Fibroblast of skin of left biceps (primary cell): ENCODE measurements around the gene HOXB8.

Experiments
- DNase-seq, 2 experiments: peaks; one replicate each; pipeline ENCODE4 v3.0.0-alpha.2; 2013; ENCODE audit warnings: low read depth in 2 of 2

The HOXB8 gene

DNA sequence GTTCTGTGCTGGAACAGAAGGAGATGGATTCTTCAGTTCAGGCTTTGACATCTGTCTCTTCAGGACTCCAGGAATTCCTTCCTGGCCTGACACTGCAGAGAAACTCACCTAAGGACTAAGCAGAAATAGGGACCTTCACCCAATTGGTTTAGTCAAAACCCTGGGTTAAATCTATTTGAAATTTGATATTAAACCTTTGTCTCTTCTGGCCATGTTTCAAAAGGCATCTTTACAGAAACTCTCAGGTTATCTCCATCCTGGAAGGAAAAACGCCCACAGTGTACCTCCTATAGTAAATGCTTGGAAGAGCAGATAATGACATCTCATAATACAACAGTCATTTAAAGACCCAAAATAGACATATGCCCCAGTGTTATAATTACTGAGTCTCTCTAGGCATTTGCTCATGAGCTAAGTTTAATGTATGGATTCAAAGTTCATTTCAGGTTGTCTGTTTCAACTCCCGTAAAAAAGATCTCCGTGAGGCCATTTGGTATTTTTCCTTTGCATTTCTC is 31.3 kb downstream of the HOXB8 start:
- no peak for DNase-seq

DNA sequence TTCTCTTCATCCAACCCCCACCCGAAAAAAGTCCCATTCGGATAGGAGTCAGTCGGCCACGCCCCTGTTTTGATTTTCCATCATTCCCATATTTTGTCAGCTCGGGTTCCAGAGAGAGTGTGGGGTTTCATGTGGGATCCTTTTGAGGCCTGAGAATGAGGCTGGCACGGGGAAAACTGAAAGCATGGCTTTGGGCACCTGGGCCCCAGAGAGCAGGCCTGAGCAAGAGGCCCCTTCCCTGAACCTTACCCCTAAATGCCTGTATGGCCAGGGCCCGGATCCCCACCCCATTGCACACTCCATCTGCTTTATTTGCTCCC is 32.4 kb downstream of the HOXB8 start:
- DNase-seq: no peak

DNA sequence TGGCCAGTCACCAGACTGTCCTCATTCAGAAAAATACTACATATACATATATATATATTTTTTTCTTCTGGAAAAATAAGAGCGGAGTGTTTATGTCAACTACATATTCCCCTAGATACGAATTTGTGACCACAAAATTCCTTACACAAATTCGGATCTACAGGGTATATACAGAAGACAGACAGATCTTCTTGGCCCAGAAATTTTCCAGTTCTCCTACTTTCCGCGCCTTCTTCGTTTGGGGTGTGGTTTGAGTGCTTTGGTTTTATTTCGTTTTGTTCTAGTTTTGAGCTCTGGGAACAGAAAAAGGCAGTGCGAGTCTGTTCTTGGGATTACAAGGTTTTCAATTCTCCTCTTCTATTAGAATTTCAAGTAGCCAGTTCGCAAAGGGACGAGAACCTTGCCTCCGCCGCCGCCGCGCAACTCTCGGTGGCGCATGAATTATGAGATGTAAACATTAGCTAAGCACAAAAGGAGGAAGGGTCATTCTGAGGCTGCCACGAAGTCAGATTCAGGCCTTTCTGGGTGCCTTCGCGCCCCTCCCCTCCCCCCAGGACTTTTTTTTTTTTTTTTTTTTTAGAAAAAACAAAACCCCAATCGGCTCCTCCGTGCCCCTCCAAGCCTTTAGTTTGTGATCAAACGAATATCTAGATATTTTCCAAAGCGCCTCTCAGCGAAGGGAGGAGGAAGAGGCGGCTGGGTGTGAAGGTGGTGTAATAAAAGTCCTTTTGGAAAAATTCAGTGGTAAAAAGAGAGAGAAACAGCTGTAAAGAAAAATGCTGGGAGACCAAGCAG is 35.1 kb downstream of the HOXB8 start:
- DNase-seq: no peak

DNA sequence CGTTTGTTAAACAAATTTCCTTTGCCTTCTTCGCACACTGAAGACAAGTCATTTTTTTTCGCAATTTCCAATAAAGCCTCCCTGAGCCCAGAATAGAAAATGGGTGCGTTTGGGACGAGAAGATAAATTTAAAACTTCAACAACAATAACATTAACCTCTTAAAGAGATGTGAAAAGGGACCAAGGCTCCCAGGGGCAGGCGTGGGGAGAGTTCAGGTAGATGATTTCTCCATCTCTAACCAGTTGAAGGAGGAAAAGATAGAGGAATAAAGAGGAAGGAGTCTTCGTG is 35.7 kb downstream of the HOXB8 start:
- no peak for DNase-seq

DNA sequence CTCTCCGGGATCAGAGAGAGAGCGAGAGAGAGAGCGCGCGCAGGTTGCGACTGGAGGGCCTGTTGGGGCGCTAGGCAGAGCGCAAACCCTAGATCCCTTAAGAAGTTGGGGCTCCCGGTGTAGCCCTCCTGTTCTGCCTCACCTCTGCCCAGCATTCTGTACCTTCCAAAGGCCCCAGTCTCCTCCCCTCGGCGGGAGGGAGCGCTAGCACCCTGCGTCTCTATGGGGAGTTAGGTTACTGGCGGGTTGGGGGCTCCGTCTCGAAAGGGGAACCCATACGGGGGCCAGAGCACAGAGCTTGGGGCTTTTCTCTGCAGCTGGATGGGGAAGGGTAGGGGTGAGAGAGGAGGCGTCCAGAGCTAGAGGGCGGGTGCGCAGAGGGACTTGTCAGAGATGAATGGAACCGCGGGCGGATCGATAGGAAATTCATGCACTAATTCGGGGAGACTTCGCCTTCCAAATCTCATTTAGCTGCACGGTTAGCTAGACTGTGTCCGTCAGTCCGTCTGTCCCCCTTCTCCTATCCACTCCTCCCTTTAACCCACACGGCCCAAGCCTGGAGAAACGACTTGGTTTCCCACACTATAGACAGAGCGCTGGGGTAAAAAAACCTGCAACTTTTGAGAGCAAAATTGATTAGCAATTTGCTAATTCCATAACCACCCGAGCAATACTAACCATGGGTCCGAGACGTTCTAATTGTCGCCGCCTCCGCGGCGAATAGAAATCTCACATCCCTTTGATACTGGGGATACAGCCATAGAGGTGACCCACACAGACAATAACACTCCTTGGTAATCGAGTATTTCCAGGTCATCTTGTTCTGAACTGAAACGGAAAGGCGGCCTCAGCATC is 36.2 kb downstream of the HOXB8 start:
- no peak for DNase-seq

DNA sequence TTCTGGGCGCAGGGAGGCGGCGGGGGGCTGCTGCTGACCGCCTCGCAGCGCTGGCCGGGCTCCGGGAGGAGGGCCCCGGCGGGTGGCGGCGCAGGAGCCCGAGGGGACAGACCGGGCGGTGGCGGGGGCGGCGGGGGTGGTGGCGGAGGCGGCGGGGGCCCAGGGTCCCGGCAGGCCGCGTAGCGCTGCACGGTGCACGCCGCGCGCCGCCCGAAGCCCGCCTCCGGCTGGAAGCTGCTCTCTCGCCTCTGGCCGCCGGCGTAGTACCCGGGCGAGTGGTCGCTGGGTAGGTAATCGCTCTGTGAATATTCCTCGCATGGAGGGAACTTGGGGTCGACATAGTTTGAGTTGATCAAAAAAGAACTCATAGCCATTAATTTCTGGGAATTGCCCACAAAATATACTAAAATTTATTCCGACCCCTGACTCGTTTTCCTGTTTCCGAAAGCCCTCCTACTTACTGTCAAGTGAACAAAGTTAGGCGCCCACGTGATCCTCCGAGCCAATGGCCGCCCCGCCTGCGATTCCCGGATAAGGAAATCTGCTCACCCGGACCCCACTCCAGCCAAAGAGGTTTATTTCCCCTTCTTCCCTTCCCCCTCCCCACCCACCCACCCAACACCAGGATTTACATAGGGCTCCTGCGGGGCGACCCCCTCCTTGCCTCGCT is 37.0 kb downstream of the HOXB8 start, which contains the start of gene HOXB4:
TSS of gene HOXB4 (minus strand) at position 405 of the 670 bp plus-strand sequence. CDS start at position 374, 31 bp downstream.
- DNase-seq: no peak

DNA sequence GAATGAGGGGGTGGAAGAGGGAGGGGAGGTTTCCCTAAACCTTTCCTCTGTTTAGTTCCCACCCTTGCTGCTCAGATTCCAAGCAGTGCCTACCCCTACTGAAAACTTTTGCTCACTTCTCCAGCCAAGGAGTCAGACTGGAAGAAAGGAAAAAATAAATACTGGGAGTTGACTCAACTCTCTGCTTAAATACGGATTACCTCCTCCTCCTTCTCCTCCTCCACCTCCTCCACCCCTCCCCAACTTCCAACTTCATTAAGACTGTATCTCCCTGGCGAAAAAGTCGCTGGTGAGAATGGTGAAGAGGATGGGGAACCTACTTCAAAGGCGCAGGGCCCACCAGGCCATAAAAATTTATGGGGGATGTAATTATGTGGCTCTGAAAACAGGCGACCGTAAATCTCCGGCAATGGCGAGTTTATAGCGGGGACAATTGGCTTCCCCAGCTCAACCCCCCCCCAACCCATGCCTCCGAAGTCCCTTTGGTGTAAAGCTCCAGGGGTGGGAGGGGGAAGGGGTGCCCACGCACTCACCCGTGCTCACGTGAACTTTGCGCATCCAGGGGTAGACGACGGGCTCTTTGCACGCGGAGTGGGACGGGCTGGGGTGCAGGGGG is 37.7 kb downstream of the HOXB8 start:
- no peak for DNase-seq

DNA sequence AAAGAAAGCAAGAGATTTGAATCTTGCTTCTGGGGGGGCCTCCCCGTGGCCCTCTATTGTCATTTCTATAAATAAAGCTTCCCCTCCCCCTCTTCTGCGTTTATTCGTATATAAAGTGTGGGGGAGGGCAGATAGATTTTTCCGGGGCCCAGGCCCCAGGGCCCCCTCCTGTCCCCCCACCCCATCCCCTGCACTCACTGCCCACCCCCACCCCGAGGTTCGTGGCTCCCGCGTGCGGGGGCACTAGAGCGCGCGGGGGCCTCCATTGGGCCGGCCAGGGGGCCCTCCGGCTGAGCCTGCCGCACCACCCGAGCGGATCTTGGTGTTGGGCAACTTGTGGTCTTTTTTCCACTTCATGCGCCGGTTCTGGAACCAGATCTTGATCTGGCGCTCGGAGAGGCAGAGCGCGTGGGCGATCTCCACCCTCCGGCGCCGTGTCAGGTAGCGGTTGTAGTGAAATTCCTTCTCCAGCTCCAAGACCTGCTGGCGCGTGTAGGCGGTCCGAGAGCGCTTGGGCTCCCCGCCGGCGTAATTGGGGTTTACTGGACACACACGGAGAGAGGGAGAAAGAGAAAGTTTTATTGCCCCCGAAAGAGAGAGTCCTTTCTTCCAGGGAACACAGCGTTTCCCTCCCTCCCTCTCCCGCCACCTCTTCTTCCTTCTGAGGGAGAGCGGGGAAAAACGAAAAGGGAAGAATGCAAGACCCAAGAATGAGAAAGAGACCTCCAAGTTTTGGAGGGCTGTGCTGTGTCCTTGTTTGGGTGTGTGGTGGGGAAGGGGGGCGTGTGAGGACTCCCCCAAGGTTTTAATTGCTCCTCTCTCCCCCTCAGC is 38.4 kb downstream of the HOXB8 start:
- no peak for DNase-seq

DNA sequence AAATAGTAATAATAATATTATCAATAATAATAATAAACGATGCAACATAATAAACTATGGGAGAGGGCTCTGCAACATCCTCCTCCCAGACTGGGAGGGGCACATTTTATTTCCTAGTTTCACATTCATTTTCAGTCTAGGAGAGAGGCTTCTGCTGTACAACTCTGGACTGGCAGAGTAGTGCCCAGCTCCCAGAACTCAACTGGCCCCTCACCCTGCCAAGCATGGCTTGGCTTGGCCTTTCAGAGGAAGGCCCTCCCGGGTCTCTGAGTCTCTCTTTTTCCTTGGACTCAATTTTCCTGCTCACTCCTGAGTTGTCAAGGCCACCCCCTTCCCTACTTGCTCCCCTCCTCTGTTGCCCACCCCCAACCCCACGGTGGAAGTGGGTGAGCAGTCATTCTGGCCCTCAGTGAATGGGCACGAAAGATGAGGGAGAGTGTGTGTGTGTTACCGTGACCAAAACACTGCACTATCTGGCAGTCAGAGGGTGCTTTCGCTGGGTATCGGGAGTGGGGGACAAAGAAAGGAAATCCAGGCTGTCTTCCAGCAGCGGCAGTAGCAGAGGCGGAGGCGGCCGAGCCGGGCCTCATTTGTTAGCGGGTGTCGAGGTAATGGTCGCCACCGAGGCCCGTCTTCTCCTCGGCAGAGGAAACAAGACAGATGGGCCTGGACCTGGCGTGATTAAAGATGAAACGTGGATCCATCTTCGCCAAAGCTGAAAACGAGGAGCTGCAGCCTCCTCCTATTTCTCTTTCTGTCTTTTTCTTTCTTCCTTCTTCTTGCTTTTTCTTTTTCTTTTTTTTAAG is 39.2 kb downstream of the HOXB8 start:
- no peak for DNase-seq

DNA sequence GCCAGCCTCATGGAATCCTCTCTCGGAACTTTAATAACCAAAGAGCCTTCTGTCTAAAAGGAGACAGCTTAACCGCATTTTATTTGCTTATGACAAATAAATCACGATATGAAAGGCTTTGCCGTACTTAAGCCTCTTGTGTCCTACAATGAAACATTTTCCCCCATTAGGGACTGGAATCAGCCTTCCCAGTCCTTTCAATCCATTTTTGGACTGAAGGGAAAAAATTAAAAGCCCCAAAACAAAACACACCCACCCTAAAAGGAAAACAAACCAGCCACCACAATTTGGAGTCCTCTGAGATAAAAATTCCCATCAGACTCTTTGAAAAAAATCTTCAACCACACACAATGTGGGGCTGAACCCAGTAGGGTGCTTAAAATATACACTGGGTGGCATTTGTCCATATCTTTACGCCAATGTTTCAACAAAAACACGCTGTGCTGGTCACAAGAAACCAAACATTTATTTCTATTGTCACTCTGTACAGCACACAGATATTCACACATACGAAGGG is 40.0 kb downstream of the HOXB8 start:
- DNase-seq: no peak

DNA sequence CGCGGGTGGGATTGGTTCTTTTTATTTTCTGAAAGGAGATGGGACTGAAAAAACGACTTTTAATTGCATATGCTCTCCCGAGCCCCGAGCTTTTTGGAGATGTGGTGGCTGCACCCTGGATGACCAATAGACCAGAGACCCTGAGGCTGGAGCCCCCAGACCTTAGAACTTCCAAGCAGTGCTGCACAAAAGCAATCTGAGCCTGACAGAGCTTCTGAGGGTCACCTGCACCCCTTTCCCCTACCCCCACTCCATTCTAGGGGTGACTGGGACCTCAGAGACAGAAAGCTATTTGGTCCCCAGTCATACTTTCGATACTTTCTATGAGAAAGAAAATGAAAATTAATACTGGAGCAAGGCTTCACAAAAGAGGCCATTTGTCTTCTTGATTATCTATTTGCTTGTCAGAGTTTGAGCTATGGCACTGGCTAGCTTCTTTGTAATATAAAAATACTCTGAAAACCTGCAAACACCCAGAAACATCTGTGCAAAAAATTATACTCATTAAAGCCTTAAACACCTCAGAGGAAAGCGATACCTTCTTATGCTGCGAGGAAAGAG is 40.5 kb downstream of the HOXB8 start:
- no peak for DNase-seq

DNA sequence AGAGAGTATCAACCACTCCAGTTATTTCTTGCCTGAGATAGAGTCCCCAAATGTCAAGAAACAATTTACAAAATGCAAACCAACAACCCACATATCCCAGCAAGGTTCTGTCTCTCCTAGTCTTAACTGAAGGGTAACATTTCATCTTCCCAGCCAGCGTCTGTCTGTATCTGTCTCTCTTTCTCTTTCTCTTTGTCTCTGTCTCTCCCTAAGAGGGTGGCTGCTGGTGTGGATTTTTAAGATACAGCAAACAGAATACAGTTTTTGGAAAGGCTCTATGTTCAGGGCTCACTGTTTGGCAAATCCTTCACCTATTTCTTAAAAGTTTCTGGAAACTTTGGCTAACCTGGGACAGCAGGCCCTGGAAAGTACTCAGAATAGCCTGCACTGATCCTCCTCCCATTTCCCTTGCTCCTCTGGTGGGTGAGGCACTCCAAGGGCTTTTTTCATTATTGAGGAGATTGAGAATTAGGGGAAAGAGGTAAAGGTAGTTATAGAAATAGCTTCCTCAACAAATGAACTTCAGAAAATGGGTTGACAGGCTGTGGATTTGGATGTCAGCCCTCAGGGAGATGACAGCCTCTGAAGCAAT is 43.2 kb downstream of the HOXB8 start:
- DNase-seq: no peak

DNA sequence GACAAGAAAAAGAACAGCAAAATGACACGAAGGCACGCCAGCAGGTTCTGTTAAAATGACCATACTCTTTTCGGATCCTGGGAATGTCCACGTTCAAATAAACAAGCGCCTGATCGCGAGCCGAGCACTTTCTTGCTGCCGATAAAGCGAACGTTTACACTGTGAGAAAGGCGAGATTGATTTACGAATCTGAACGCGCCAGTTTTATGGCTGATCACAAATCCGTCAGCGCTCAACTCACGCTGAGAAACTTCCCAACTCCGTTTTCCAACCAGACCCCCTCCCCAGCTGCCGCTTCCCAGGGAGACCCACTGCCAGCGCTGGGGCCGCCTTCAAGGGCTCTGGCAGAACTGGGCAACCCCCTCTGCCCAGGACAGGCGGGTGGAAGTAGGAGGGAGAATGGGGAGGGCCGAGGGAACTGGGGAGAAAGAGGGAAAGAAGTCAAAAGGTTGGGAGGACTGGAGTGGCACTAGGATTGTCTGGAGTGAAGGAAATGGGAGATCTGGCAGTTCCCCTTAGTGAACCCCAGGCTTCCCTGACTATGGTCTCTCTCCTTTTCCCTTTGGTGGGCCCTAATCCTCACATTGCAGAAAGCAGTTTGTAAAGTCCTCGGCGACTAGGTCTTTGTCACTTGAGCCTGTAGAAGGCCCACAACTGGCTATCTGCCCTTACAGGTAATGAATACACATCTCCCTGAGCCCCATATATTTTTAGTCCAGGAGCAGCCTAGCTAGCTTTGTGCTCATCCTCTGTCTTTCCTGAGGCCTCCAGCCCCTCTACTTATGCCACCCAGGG is 43.9 kb downstream of the HOXB8 start:
- DNase-seq: no peak

DNA sequence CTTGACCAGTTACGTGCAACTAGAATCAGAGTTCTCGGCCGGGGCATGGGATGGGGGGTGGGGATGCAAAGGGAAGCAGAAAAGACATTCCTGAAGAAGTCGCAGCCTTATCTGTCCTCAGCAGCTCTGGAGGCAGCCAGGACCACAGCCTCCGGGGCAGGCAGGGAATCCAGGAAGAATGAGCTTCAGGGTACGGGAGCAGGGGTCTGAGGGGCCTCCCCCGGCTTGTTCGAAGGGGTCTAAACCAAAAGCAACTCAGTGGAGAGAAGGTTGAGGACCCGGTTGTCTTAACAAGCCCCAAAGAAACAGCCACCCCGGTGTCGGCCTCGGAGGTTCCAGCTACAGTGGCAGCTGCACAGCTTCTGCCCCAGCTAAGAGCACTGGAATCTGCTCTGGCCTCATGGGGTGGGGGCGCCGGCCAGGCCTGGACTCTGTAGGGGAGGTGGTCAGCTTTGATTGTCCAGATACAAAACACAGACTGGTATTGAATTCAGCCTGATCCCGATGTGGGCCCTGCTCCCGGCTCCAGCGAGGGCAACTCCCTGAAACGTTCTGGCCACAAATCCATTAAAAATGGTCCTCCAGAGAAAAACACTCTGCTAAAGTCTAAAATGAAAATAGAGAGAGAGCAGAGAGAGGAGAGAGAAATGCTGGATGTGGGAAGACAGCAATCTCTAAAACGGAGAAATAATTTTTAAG is 44.6 kb downstream of the HOXB8 start:
- no peak for DNase-seq

DNA sequence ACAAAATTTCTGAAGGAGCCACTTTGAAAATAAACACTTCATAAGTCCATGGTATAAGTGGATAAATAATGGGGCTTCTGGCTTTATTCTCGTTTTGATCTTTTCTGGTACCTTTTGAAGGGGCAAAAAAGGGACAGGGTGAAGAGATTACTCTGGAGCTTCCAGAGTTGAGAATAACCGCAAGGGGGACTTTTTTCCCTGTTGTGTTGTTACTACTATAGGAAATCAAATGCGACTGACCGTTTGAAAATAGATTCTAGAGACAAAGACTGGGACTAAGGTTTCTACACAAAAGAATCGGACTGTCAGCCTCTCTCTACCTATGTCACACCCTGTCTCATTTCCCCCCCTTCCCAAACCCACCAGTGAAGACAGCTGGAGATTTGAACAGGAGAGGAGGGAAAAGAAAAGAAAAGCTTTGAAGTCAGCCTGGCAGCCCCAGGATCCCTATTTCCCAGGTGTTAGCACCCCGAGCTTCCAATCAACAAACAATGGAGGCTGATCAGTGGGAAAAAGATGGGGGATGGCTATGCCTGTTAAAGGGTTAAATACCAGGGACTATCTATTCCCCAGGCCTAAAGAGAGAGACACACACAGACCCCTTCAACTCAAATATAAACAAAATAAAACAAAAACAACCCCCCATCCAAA is 45.3 kb downstream of the HOXB8 start:
- DNase-seq: no peak

DNA sequence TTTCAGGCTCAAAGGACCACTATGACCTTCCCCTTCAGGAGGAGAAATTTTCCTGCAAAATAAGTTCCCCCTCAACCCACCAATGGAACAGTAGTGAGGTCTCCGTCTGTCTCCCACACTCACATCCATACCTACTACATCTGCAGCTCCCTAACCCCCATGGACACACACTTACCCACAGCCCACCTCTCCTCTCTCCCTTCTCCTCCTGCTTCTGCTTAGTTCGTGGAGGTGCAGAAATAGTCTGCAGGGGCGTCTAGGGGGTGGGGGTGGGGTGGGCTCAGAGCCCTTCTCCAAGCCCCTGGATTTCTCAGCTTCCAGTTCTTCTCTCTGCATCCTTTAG is 45.9 kb downstream of the HOXB8 start:
- DNase-seq: no peak

DNA sequence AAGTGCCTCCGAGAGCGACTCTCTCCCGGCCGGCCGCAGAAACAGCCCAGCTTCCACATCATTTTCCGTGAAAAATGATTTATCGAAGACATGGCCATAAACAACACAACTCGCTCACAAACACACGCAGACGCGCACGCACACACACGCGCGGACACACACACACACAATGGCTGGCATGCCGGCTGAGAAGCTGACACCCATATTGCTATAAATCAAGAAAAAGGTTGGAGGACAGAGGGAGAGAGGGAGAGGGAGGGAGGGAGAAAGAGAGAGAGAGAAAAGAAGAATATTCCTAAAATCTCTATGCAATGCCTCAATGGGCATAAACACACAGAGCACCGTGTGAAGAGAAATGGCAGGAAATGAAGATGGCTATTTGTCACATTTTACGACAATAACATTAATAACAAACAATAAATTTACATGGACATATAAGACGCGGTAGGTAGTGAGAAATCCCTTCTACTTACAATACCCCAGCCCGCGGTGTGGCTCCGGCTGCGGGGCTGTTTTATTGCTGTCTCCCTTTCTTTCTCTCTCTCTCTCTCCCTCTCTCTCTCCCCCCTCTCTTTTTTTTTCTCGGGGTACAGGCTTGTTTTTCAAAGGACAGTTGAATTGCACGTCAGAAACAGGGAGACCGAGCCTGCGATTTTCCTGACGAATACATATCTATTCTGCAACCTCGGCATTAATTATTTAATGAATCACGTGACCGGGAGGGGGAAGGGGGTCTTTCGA is 46.4 kb downstream of the HOXB8 start:
- no peak for DNase-seq
